GM21526 (cell line): Measurements from ENCODE around the gene PHF21B.
"Not testable (repeated sequence)": the region's sequence is repeated elsewhere in the genome, so short reads cannot be mapped to it uniquely, and the experiment has no call there.

Experiments
- ATAC-seq: cut with Tn5 transposase; IDR thresholded peaks from one replicate; pipeline ENCODE4 v1.9.1; 2021; ENCODE audit warnings: moderate library complexity; ENCODE audit not compliant: unreplicated experiment, low FRiP score

Gene PHF21B

GRCh38 chr22:45009606-45010531, at the start of gene PHF21B:
PHF21B (minus strand) TSS chr22:45010005; CDS start chr22:45009549, 456 bp downstream.
- ATAC-seq = no peak

- no peak for ATAC-seq
These were observed 49.5 kb upstream of the PHF21B start for GRCh38 chr22:45059296-45059695.

- ATAC-seq = no peak
These were observed 48.8 kb upstream of the PHF21B start for GRCh38 chr22:45058622-45058912.

- no peak for ATAC-seq
These were observed 46.1 kb upstream of the PHF21B start for GRCh38 chr22:45055936-45056335.

- no peak for ATAC-seq
These were observed 43.8 kb upstream of the PHF21B start for GRCh38 chr22:45053571-45053970.

GRCh38 chr22:45053094-45053493, 43.3 kb upstream of the PHF21B start:
- ATAC-seq = no peak

- not testable (repeated sequence) for ATAC-seq
These were observed 42.9 kb upstream of the PHF21B start for GRCh38 chr22:45052665-45053064.

- ATAC-seq = no peak
These were observed 42.1 kb upstream of the PHF21B start for GRCh38 chr22:45051946-45052345.

- no peak for ATAC-seq
These were observed 41.6 kb upstream of the PHF21B start for GRCh38 chr22:45051419-45051818.

- ATAC-seq = no peak
These were observed 37.5 kb upstream of the PHF21B start for GRCh38 chr22:45047260-45047659.

- ATAC-seq = no peak
These were observed 35.4 kb upstream of the PHF21B start for GRCh38 chr22:45045208-45045607.

- no peak for ATAC-seq
These were observed 32.5 kb upstream of the PHF21B start for GRCh38 chr22:45042263-45042662.

- no peak for ATAC-seq
These were observed 29.3 kb upstream of the PHF21B start for GRCh38 chr22:45039133-45039532.

- ATAC-seq = no peak
These were observed 26.3 kb upstream of the PHF21B start for GRCh38 chr22:45036154-45036553.

- no peak for ATAC-seq
These were observed 25.0 kb upstream of the PHF21B start for GRCh38 chr22:45034821-45035220.

GRCh38 chr22:45034156-45034555, 24.4 kb upstream of the PHF21B start:
- no peak for ATAC-seq

GRCh38 chr22:45033136-45033535, 23.3 kb upstream of the PHF21B start:
- no peak for ATAC-seq

- ATAC-seq = no peak
These were observed 22.0 kb upstream of the PHF21B start for GRCh38 chr22:45031629-45032403.

- no peak for ATAC-seq
These were observed 19.7 kb upstream of the PHF21B start for GRCh38 chr22:45029501-45029900.

GRCh38 chr22:45026511-45026910, 16.7 kb upstream of the PHF21B start:
- no peak for ATAC-seq

- ATAC-seq = no peak
These were observed 13.6 kb upstream of the PHF21B start for GRCh38 chr22:45023431-45023830.
